OCI-LY7 (cell line): Measurements from ENCODE around the gene KIAA1217. TPM values are rescaled to one million over a fixed set of nuclear protein-coding genes. Genes with fewer than 3 reads are reported as not detected.

Experiments
- BruUV-seq: library from RNA; stranded (reverse); fragments of 400-500 nt; replicated peaks from 2 replicates; lab custom pipeline; 2021; lab: Mats Ljungman, UMichigan
- CTCF ChIA-PET: fragments of 300-600 bp; sonication (Branson Sonifier 250); formaldehyde crosslinking; loops from one replicate; lab custom pipeline; 2022; ENCODE audit warnings: antibody characterized with exemption; ENCODE audit not compliant: unreplicated experiment; lab: Charles Lee
- POLR2A ChIA-PET: fragments of 300-600 bp; sonication (Branson Sonifier 250); formaldehyde crosslinking; loops from one replicate; lab custom pipeline; 2022; ENCODE audit warnings: antibody characterized with exemption; lab: Charles Lee
- DNase-seq: peaks from one replicate; pipeline ENCODE4 v3.0.0-alpha.2; 2015; ENCODE audit warnings: low spot score
- H2AFZ ChIP-seq: fragments of 200-600 bp; sonication (generic), shearing (Covaris generic); 2 replicates; pipeline ENCODE4 v1.6.1; 2014; ENCODE audit warnings: mild to moderate bottlenecking, antibody characterized with exemption, low read length, moderate library complexity
- H3K27ac ChIP-seq: fragments of 200-600 bp; sonication (generic); 2 replicates; pipeline ENCODE4 v1.5.1; 2014; ENCODE audit warnings: mixed run types, low read depth, mild to moderate bottlenecking, moderate library complexity, low read length, inconsistent platforms; ENCODE audit not compliant: poor library complexity, severe bottlenecking
- H3K36me3 ChIP-seq: fragments of 200-600 bp; sonication (generic); 2 replicates; pipeline ENCODE4 v1.6.1; 2014; ENCODE audit warnings: mild to moderate bottlenecking, antibody characterized with exemption, low read length, moderate library complexity, mixed read lengths; ENCODE audit not compliant: insufficient read depth
- H3K4me1 ChIP-seq: fragments of 200-600 bp; sonication (generic); 2 replicates; pipeline ENCODE4 v1.5.1; 2014; ENCODE audit warnings: mild to moderate bottlenecking, low read length; ENCODE audit not compliant: insufficient read depth, poor library complexity, severe bottlenecking
- H3K4me2 ChIP-seq: fragments of 200-600 bp; sonication (generic); 2 replicates; pipeline ENCODE4 v1.6.1; 2014; ENCODE audit warnings: mild to moderate bottlenecking, low read length
- H3K4me3 ChIP-seq: fragments of 200-600 bp; sonication (generic); 2 replicates; pipeline ENCODE4 v1.5.1; 2014; ENCODE audit warnings: mild to moderate bottlenecking, low read depth, low read length; ENCODE audit not compliant: poor library complexity, severe bottlenecking
- H3K79me2 ChIP-seq: fragments of 200-600 bp; sonication (generic); 2 replicates; pipeline ENCODE4 v1.6.1; 2016; ENCODE audit warnings: low read depth, mild to moderate bottlenecking, low read length, moderate library complexity, mixed read lengths; ENCODE audit not compliant: insufficient read depth
- H3K9me2 ChIP-seq: fragments of 200-600 bp; sonication (generic); 2 replicates; pipeline ENCODE4 v1.6.1; 2016; ENCODE audit warnings: mild to moderate bottlenecking, low read length, mixed read lengths; ENCODE audit not compliant: insufficient read depth
- H3K9me3 ChIP-seq: fragments of 200-600 bp; sonication (generic); 2 replicates; pipeline ENCODE4 v1.6.1; 2014; ENCODE audit warnings: mild to moderate bottlenecking, mixed run types, low read length, mixed read lengths
- H4K20me1 ChIP-seq: fragments of 200-600 bp; sonication (generic); 2 replicates; pipeline ENCODE4 v1.6.1; 2014; ENCODE audit warnings: mild to moderate bottlenecking, antibody characterized with exemption, low read length, moderate library complexity, mixed read lengths; ENCODE audit not compliant: insufficient read depth
- CTCF ChIP-seq: fragments of 200-600 bp; sonication (generic); conservative IDR thresholded peaks from 2 replicates; pipeline ENCODE4 v1.5.1; 2014; ENCODE audit warnings: mild to moderate bottlenecking, antibody characterized with exemption, low read length, moderate library complexity, mixed read lengths
- EZH2phosphoT487 ChIP-seq: fragments of 200-600 bp; sonication (generic); IDR thresholded peaks from 2 replicates; pipeline ENCODE4 v1.6.1; 2018; ENCODE audit warnings: low read depth, borderline replicate concordance, mild to moderate bottlenecking, mixed run types, antibody characterized with exemption, low read length, moderate library complexity, mixed read lengths
- intact Hi-C: fragments of 100-400 bp; cut with micrococcal nuclease; formaldehyde crosslinking; loops from one replicate; pipeline ENCODE4 v1.10.0; 2022; ENCODE audit not compliant: unreplicated experiment
- total RNA-seq, 2 experiments: library from RNA; depleted of rRNA in 1 of 2; stranded (reverse); fragments of >200 nt in 1 of 2; shearing (Covaris generic) in 1 of 2; gene quantifications; 2 replicates each; pipeline ENCODE4 v1.2.3, GENCODE V29; 2014 to 2022

Gene KIAA1217
- total RNA-seq, 2 experiments from 2014 or later, result not detected

- CTCF ChIA-PET, result no interaction called here
- DNase-seq, result no peak
- intact Hi-C loops, result no loop called here
- no peaks in the 10 kb centered on the region for H3K36me3 ChIP-seq
- H3K27ac ChIP-seq, result no peak overlapping the region
- H3K9me2 ChIP-seq, result no peaks in the 10 kb centered on the region
- POLR2A ChIA-PET, result interaction anchor here (0.7 kb wide), 1 partner anchor 1994 kb away, joined by 5 read pairs; no protein-coding TSS in a partner anchor
- TF ChIP-seq CTCF, result no peak
- TF ChIP-seq EZH2phosphoT487, result no peak
- BruUV-seq, result no TSS peak
- H2AFZ ChIP-seq, result no peak overlapping the region
- H3K79me2 ChIP-seq, result no peaks in the 10 kb centered on the region
- no peak overlapping the region for H3K4me2 ChIP-seq
- no peaks in the 10 kb centered on the region for H3K4me1 ChIP-seq
- H3K9me3 ChIP-seq, result no peaks in the 10 kb centered on the region
- H4K20me1 ChIP-seq, result no peaks in the 10 kb centered on the region
- no peak overlapping the region for H3K4me3 ChIP-seq
Measured at GRCh38 chr10:24229909-24230308, 21.0 kb downstream of the KIAA1217 start.

- Histone ChIP-seq H3K4me3 (no peak overlapping the region), H3K9me2 (no peaks in the 10 kb centered on the region), H3K79me2 (no peaks in the 10 kb centered on the region), H3K4me1 (no peaks in the 10 kb centered on the region), H3K9me3 (no peaks in the 10 kb centered on the region), H3K36me3 (no peaks in the 10 kb centered on the region), H3K4me2 (no peak overlapping the region), H3K27ac (no peak overlapping the region), H2AFZ (no peak overlapping the region), H4K20me1 (no peaks in the 10 kb centered on the region)
- TF ChIP-seq EZH2phosphoT487 (no peak), CTCF (no peak)
- POLR2A ChIA-PET, result no interaction called here
- CTCF ChIA-PET, result no interaction called here
- intact Hi-C loops, result no loop called here
- BruUV-seq, result no TSS peak
- no peak for DNase-seq
Measured at GRCh38 chr10:24231200-24231599, 22.3 kb downstream of the KIAA1217 start.

GRCh38 chr10:24234784-24235183, 25.8 kb downstream of the KIAA1217 start:
- H3K4me3 ChIP-seq, result no peak overlapping the region
- no peaks in the 10 kb centered on the region for H3K4me1 ChIP-seq
- H3K36me3 ChIP-seq, result no peaks in the 10 kb centered on the region
- H2AFZ ChIP-seq, result no peak overlapping the region
- POLR2A ChIA-PET, result interaction anchor here (0.6 to 0.9 kb wide), 2 partner anchors 8 to 1104 kb away, joined by 3 read pairs; no protein-coding TSS in a partner anchor
- CTCF ChIA-PET, result no interaction called here
- intact Hi-C loops, result no loop called here
- no peaks in the 10 kb centered on the region for H4K20me1 ChIP-seq
- H3K4me2 ChIP-seq, result no peak overlapping the region
- no peak for DNase-seq
- no peaks in the 10 kb centered on the region for H3K79me2 ChIP-seq
- H3K9me3 ChIP-seq, result no peaks in the 10 kb centered on the region
- H3K27ac ChIP-seq, result no peak overlapping the region
- no peaks in the 10 kb centered on the region for H3K9me2 ChIP-seq
- BruUV-seq, result no TSS peak
- TF ChIP-seq CTCF (no peak), EZH2phosphoT487 (no peak)
